Limb (tissue), 2 donors: ENCODE data around the gene PTGFRN.

Experiments used
- DNase-seq, 2 donors: peaks; one replicate each; pipeline ENCODE4 v3.0.0-alpha.2; 2016; ENCODE audit errors: extremely low spot score in 2 of 2

Gene PTGFRN

GRCh38 chr1:116942344-116942743 lies 32.6 kb downstream of the PTGFRN start:
- DNase-seq, result no peak

- DNase-seq, result no peak
Observed at GRCh38 chr1:116943438-116943837, 33.7 kb downstream of the PTGFRN start.

DNA sequence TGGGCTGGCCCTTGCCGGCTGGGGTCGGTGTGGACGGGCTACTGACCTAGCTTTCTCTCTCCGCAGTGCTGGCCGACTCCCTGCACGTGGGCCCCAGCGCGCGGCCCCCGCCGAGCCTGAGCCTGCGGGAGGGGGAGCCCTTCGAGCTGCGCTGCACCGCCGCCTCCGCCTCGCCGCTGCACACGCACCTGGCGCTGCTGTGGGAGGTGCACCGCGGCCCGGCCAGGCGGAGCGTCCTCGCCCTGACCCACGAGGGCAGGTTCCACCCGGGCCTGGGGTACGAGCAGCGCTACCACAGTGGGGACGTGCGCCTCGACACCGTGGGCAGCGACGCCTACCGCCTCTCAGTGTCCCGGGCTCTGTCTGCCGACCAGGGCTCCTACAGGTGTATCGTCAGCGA lies 34.9 kb downstream of the PTGFRN start:
- no peak for DNase-seq

- no peak for DNase-seq
Observed at GRCh38 chr1:116945421-116945820, 35.7 kb downstream of the PTGFRN start.

GRCh38 chr1:116945996-116946395 lies 36.3 kb downstream of the PTGFRN start:
- DNase-seq, result no peak

DNA sequence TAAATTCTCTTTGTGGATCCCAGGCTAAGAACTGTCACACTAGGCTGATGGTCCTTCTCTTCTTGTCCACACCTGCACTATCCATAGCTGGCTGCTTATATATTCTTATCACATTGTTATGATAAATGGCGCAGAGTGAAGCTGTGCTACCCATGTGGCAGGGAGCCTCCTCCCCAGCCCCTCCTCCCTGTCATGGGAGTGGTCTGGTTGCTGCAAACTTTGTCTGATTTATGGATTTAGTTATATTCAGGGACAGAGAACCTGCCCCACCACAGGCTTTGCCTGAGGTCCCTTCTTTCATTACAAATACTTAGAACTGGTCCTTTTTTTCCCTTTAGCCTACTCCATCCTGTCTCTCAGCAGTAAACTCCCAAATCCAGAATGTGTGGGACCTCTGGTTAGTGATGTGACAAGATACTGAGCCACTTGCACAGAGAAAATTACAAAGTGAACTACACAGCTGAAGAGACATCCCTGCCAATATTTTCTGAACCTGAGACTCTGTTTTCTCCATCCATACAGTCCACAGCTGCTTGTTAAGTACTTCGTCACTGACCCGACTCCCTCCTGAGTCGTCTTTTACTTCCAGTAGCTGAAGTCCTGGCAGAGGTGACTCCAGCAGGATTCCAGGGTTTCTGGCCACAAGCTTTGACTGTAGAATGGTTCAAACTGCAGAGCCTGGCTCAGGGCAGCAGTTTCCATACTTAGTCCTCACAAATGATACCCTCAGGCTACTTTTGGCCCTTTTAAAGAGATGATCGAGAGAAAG lies 37.6 kb downstream of the PTGFRN start:
- DNase-seq, result peak in 1 of 2 donors; percentile 33

- DNase-seq, result no peak
Observed at GRCh38 chr1:116948046-116948445, 38.3 kb downstream of the PTGFRN start.

DNA sequence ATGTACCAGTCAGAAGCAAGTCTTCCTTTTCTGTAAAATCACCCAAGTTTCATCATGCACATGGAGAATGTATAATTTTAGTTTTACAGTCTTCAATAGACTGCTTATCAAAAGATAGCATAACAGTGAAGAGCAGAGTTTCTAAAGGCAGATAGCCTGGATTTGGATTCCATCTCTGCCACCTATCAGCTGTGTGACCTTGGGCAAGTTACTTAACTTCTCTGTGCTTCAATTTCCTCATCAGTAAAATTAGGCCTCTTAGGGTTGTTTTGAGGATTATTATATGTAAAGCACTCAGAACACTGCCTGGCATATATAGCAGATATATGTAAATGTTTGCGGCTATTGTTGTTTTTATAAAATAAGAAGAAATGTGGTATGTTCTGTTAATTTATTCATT lies 38.9 kb downstream of the PTGFRN start:
- DNase-seq, result no peak

DNA sequence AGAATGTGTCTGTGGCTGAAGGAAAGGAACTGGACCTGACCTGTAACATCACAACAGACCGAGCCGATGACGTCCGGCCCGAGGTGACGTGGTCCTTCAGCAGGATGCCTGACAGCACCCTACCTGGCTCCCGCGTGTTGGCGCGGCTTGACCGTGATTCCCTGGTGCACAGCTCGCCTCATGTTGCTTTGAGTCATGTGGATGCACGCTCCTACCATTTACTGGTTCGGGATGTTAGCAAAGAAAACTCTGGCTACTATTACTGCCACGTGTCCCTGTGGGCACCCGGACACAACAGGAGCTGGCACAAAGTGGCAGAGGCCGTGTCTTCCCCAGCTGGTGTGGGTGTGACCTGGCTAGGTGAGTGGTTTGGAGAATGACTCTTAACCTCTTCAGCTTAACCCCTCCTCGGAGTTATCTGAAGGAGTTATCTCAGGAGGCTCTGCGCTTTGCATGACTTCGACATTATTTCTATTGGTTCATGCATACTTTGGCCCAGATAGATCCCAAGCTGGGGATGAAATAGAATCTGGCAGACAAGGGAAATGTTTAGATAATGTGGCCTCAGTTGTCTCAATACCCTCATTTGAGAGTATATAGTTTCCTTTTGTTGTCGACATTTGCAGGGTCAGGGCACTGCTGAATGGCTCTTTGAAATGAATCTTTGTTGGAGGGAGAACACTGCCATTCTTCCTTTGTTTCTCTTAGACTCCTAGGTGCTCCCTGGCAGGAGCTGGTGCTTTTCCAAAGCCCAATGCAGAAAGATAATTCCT lies 39.7 kb downstream of the PTGFRN start:
- no peak for DNase-seq

GRCh38 chr1:116950517-116951199 lies 40.9 kb downstream of the PTGFRN start:
- peak in 1 of 2 donors; percentile 65 for DNase-seq

DNA sequence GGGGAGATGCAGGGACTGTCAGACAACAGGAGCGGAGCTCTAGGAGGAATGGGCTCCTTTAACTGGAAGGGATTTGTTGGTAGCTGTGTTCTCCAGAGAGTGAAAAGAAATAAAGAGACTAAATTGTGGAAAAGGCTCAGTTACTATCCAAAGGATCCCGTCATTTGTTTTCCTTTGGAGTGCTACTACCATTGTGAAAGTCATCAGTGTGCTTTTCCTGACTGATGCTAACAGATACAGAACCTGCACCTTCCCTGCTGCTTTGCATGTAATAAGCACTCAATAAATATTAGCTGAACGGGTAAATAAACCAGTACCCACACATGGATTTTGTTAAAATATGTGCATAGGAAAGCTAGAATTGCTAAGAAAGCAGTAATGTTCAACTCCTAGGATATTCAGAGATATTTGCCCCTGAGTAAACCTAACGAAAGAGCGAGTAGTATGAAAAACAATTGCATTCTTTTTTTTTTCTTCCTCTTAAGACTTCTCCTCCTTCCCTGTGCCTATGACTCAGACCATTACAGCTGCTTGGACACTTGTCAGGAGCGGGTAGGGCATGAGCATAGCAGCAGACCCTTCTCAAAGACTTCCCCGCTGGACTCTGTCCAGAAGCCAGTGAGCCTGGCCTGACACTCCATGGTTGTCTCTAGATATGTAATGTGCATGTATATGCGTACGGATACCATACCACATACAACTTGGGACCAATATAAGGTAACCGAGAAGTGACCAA lies 41.7 kb downstream of the PTGFRN start:
- peak in 1 of 2 donors; percentile 55 for DNase-seq

GRCh38 chr1:116952738-116953275 lies 43.1 kb downstream of the PTGFRN start:
- no peak for DNase-seq

GRCh38 chr1:116954440-116954839 lies 44.7 kb downstream of the PTGFRN start:
- DNase-seq, result peak in 1 of 2 donors; percentile 67

- DNase-seq, result no peak
Observed at GRCh38 chr1:116956378-116956777, 46.7 kb downstream of the PTGFRN start.

- DNase-seq, result no peak
Observed at GRCh38 chr1:116957646-116958045, 47.9 kb downstream of the PTGFRN start.

DNA sequence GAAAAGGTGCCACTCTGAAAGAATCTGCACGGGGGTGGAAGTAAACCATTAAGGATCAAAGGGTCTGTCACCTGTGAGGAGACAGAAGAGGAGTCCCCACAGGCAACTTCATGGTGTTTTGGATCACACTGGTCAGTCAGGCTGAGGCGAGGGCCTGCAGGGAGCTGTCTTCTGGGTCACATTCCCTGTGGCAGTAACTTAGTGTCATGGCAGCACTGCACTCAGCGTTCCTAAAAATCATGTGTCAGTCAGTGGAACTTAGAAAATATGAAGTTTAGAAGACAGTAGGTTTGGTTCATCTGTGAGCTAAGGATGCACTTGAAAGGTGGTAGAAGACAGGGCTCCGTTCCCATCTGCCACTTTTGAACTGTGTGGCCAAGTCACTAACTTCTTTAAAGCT lies 48.4 kb downstream of the PTGFRN start:
- no peak for DNase-seq

DNA sequence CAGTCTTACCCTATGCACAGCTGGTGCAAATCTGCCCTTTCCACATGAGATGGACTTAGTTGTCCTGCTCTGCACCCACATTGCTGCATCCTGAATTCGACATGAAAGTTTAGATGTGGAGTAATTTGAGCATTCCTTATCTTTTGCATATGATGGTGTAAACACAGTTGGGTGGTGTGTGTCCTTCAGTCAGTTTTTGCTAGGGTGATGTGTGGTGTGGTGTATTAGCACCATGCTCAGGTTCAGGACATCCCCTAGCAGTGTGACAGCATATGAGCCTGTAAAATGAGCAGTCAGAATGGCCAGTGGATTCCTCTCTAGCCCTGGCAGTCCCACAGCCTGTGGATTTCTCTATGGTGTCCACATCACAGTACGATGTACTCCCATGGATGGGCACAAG lies 49.3 kb downstream of the PTGFRN start:
- no peak for DNase-seq

DNA sequence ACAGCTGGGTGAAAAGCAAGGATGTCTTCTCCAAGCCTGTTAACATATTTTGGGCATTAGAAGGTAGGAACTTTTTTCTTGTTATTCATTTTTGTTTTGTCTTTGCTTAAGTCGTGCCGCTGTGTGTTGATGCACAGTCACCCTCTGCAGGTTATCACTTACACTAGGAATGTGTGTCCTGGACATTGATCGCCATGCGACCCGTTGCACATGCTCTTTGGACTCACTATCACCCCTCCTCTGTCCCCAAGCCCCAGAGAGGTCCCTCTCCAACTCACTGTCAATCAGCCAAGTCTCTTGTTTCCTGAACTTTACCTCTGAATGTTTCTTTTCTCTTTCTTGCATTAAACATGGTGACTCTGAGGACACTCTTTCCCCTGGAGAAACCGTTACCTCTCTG lies 51.9 kb downstream of the PTGFRN start:
- no peak for DNase-seq

- DNase-seq, result no peak
Observed at GRCh38 chr1:116962987-116963639, 53.4 kb downstream of the PTGFRN start.

- no peak for DNase-seq
Observed at GRCh38 chr1:116966791-116967190, 57.1 kb downstream of the PTGFRN start.

- no peak for DNase-seq
Observed at GRCh38 chr1:116968724-116969123, 59.0 kb downstream of the PTGFRN start.
